ENCODE results near the gene TMEM217.

- TF ChIP-seq CTCF (conservative IDR thresholded peaks at IDR 0.05; ENCODE audit: low read depth, low read length) (no peak), CHD1 (IDR thresholded peaks at IDR 0.05; ENCODE audit: low read depth, low read length) (no peak), POLR2A (IDR thresholded peaks at IDR 0.05; ENCODE audit: low read depth, low read length) (no peak), RAD21 (IDR thresholded peaks at IDR 0.05; ENCODE audit: low read length) (no peak), FOS (IDR thresholded peaks at IDR 0.05; ENCODE audit: low read depth, low read length) (no peak), RFX5 (IDR thresholded peaks at IDR 0.05; ENCODE audit: low read depth, low read length) (no peak), ELK1 (IDR thresholded peaks at IDR 0.05; ENCODE audit: borderline replicate concordance, low read depth, low read length) (no peak), USF2 (IDR thresholded peaks at IDR 0.05; ENCODE audit: low read depth, low read length) (no peak)
Observed at GRCh38 chr6:37162740-37163139, 95.2 kb downstream of the TMEM217 start.

All from IMR-90 (cell line).